ENCODE data around the gene CDKAL1. TPM values are rescaled to one million over a fixed set of nuclear protein-coding genes. Genes with fewer than 3 reads are reported as not detected.

CDKAL1 gene
- total and polyA plus RNA-seq, 2 of the 8 experiments (the other 6 are each of a cell fraction or from before 2014, with no cell fraction given) = 8.4 to 24.6 TPM

DNA sequence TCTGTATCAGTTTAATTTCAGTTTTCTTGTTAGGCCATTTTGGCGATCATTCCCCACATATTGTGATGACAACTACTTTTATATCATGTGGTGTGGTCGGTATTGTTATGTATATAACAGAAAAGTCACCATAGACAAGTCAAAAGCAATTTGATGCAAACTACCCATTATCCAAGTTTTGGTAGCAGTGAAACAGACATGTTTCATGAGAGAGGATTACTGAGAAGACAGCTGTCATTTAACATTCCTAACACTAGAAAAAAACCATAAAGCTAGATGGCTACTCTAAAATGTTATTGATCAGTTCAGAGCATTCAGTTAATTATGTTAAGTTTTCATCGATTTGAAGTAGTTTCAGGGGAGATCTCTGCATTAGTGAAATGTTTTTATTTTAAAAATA is 597.1 kb downstream of the CDKAL1 start:
- no peak overlapping the region for H2BK15ac ChIP-seq (ENCODE audit: low read length)
- DNase-seq (ENCODE audit: low read depth in 1 of 2, low spot score in 2 of 2) (no peak), FAIRE-seq (no peak)
- ChIA-PET POLR2A (ENCODE audit: partially characterized antibody) (interaction anchor here (0.7 kb wide), 1 partner anchor 919 kb away, joined by 4 read pairs; the partner anchor contains the start of gene MBOAT1), CTCF (ENCODE audit: partially characterized antibody) (interaction anchor here (0.5 to 2.1 kb wide), 3 partner anchors 26 to 580 kb away, joined by 3 to 7 read pairs (median 4); no protein-coding TSS in a partner anchor)
- H3K23ac ChIP-seq (ENCODE audit: insufficient read length) = no peak overlapping the region
- no peak overlapping the region for H2AK5ac ChIP-seq (ENCODE audit: low read depth, low read length)
- H3K4me1 ChIP-seq (replicated peaks in 1 of 4; ENCODE audit: control insufficient read depth in 3 of 4, insufficient read depth in 4 of 4, low read length in 3 of 4) = peaks cover 0 to 14% (median 7%) of the 10 kb centered on the region in 4 experiments; a peak in 4 of 7 replicates
- no peak overlapping the region for H3K4ac ChIP-seq (replicated peaks; ENCODE audit: insufficient read length, low read depth, low read length)
- H4K20me1 ChIP-seq (replicated peaks in 1 of 2; ENCODE audit: control insufficient read depth in 1 of 2, insufficient read depth in 2 of 2, low read length in 2 of 2) = no peaks in the 10 kb centered on the region
- H3K79me2 ChIP-seq (ENCODE audit: control insufficient read depth in 1 of 2, insufficient read depth in 2 of 2, low read length in 2 of 2) = no peaks in the 10 kb centered on the region
- no peak overlapping the region for H2BK5ac ChIP-seq (ENCODE audit: low read depth, low read length)
- no peak overlapping the region for H4K91ac ChIP-seq (replicated peaks; ENCODE audit: insufficient read length, low read length)
- 54% methylated on average over 3 of the region's 3 CpGs; no CpG with 5 or more reads in 1 of the 2 experiments for WGBS, 2 experiments (ENCODE audit: extremely low coverage in 1 of 2, insufficient coverage in 1 of 2, insufficient read length in 1 of 2, insufficient replicate concordance in 2 of 2, low coverage in 1 of 2, low lambda C conversion rate in 2 of 2, missing lambda C conversion rate in 1 of 2)
- H2BK20ac ChIP-seq (ENCODE audit: low read length) = no peak overlapping the region
- no peaks in the 10 kb centered on the region for H3K27me3 ChIP-seq (replicated peaks in 1 of 4; ENCODE audit: control insufficient read depth in 3 of 4, extremely low read depth in 1 of 4, insufficient read depth in 3 of 4, low read length in 3 of 4)
- no peak overlapping the region for H3K56ac ChIP-seq (replicated peaks; ENCODE audit: insufficient read length, low read depth, low read length)
- H3K14ac ChIP-seq (ENCODE audit: insufficient read length) = no peak overlapping the region
- no peak overlapping the region for H3K27ac ChIP-seq (ENCODE audit: low read depth, low read length)
- H4K8ac ChIP-seq (ENCODE audit: extremely low read depth, insufficient read depth, low read length) = no peak overlapping the region
- H3K4me2 ChIP-seq (ENCODE audit: insufficient read depth in 1 of 2, low read depth in 2 of 2, low read length in 2 of 2) = 0 out of 4 replicates have a peak overlapping the region, but pooled peaks of 1 of the 2 experiments have one; percentile 0
- no peaks in the 10 kb centered on the region for H3K79me1 ChIP-seq (ENCODE audit: low read depth, low read length)
- no peak overlapping the region for H3K4me3 ChIP-seq (ENCODE audit: extremely low read depth in 1 of 4, insufficient read depth in 2 of 4, low read depth in 3 of 4, low read length in 4 of 4)
- no peak overlapping the region for H2AFZ ChIP-seq (ENCODE audit: low read length)
- no peak overlapping the region for H3K18ac ChIP-seq (ENCODE audit: extremely low read depth, low read length)
- no peaks in the 10 kb centered on the region for H3K9me3 ChIP-seq (ENCODE audit: insufficient read depth in 2 of 2, low read depth in 1 of 2, low read length in 1 of 2)
- H3K23me2 ChIP-seq (ENCODE audit: low read depth, low read length) = no peaks in the 10 kb centered on the region
- no peak overlapping the region for H4K5ac ChIP-seq (ENCODE audit: insufficient read length, low read depth, low read length)
- no peak for TF ChIP-seq TAF7 (optimal IDR thresholded peaks at IDR 0.05; ENCODE audit: borderline replicate concordance, low read depth, low read length)
- TF ChIP-seq HDAC2 (IDR thresholded peaks at IDR 0.05; ENCODE audit: borderline replicate concordance in 1 of 2, low read depth in 2 of 2, low read length in 2 of 2) = no peak
- TF ChIP-seq YY1 (IDR thresholded peaks at IDR 0.05; ENCODE audit: low read depth, low read length) = no peak
- no peak for TF ChIP-seq JUN (IDR thresholded peaks at IDR 0.05; ENCODE audit: low read depth, low read length)
- no peak for TF ChIP-seq POLR2A (IDR thresholded peaks at IDR 0.05; ENCODE audit: control extremely low read depth in 1 of 2, low read depth in 2 of 2, low read length in 2 of 2)
- TF ChIP-seq CEBPB (IDR thresholded peaks at IDR 0.05; ENCODE audit: low read depth, low read length) = no peak
- TF ChIP-seq POU5F1 (IDR thresholded peaks at IDR 0.05; ENCODE audit: low read depth, low read length) = no peak
- TF ChIP-seq KDM1A (IDR thresholded peaks at IDR 0.05; ENCODE audit: borderline replicate concordance, low read length) = no peak
- TF ChIP-seq PHF8 (conservative IDR thresholded peaks at IDR 0.05; ENCODE audit: low read depth, low read length) = no peak
- TF ChIP-seq KDM5A (IDR thresholded peaks at IDR 0.05; ENCODE audit: low read length) = no peak
- no peak for TF ChIP-seq SP2 (IDR thresholded peaks at IDR 0.05; ENCODE audit: low read length)
- TF ChIP-seq HDAC6 (IDR thresholded peaks at IDR 0.05; ENCODE audit: low read depth, low read length) = no peak
- TF ChIP-seq EGR1 (IDR thresholded peaks at IDR 0.05; ENCODE audit: borderline replicate concordance, low read depth, low read length) = no peak
- TF ChIP-seq, protein P1, sequence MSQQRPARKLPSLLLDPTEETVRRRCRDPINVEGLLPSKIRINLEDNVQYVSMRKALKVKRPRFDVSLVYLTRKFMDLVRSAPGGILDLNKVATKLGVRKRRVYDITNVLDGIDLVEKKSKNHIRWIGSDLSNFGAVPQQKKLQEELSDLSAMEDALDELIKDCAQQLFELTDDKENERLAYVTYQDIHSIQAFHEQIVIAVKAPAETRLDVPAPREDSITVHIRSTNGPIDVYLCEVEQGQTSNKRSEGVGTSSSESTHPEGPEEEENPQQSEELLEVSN (IDR thresholded peaks at IDR 0.05) = no peak
- no peaks in the 10 kb centered on the region for H3K36me3 ChIP-seq (ENCODE audit: control insufficient read depth in 2 of 4, insufficient read depth in 4 of 4, low read length in 3 of 4)
- H2BK120ac ChIP-seq (replicated peaks; ENCODE audit: low read depth, low read length) = no peak overlapping the region
- H2BK12ac ChIP-seq (ENCODE audit: low read depth, low read length) = no peak overlapping the region
- no peak overlapping the region for H3K9ac ChIP-seq (replicated peaks in 1 of 4; ENCODE audit: extremely low read depth in 1 of 4, low read depth in 3 of 4, low read length in 3 of 4)

All from H1 (cell line).